GM18507 (cell line): Measurements from ENCODE around the gene EIF2AK2.
"Not testable (repeated sequence)": the region's sequence is repeated elsewhere in the genome, so short reads cannot be mapped to it uniquely, and the experiment has no call there.

Experiments
- DNase-seq: peaks from one replicate; pipeline ENCODE4 v3.0.0; 2011; ENCODE audit warnings: low read depth; ENCODE audit not compliant: insufficient read length; ENCODE audit errors: extremely low spot score
- FAIRE-seq: peaks from 2 replicates; lab custom pipeline; 2011; peaks lifted over from hg19 to GRCh38; lab: Jason Lieb, UNC

EIF2AK2 gene

DNA sequence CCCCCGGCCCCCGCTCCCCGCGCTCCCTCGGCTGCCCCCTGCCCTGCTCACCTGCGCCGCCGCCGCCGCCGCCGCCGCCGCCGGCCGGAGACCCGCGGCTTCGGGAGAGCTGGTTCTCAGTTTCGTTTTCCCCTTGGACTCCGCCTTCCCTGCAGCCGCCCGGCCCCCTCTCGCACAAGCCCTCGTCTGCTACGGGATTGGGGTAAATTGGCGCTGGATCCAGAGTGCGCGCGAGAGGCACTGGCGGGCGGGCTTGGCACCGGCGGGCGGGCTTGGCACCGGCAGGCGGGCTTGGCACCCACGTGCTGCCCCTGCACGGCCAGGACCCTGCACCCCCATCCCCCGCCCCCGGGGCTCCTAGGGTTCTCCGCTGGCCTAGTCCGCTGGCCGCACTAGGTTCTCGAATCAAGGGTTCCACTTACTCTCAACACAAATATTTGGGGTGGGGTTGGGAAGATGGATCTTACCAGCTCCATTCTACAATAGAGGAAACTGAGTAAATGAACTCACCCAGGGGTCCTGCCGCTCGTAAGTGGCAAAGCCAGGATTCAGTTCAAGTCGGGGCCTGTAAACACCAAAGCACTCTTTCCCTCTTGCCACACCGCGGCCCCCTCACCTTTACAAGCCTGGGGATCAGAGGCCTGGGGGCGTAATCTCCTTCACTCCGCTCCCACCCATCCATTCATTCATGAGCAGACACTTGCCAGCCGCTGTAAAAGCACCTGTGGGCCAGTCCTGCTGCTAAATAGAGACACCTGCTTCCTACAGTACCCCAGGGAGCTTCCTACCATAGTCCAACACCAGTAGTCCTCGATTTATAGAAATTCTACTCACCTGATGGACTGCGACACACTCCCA, at the start of gene EIF2AK2:
Gene EIF2AK2 (minus strand): TSS at position 124 of the 858 bp plus-strand sequence. CDS start 9,174 bp downstream, outside the sequence.
- FAIRE-seq (peak; percentile 79), DNase-seq (peak; percentile 94)

- FAIRE-seq (no peak), DNase-seq (no peak)
Observed at GRCh38 chr2:37205689-37206341, 49.0 kb upstream of the EIF2AK2 start.

DNA sequence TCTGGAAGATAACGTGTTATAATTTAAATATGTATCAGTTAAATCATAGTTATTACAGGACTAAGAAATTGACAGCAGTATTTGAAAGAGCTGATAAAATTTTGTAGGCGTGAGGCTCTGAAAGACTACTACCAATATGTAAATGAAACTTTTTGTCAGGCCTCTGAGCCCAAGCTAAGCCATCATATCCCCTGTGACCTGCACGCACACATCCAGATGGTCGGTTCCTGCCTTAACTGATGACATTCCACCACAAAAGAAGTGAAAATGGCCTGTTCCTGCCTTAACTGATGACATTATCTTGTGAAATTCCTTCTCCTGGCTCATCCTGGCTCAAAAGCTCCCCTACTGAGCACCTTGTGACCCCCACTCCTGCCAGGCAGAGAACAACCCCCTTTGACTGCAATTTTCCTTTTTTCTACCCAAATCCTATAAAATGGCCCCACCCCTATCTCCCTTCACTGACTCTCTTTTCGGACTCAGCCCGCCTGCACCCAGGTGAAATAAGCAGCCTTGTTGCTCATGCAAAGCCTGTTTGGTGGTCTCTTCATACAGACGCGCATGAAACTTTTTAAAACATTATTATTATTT, 48.4 kb upstream of the EIF2AK2 start:
- DNase-seq, FAIRE-seq: not testable (repeated sequence)

- no peak for FAIRE-seq
Observed at GRCh38 chr2:37203708-37204107, 46.9 kb upstream of the EIF2AK2 start.

GRCh38 chr2:37201766-37202165, 45.0 kb upstream of the EIF2AK2 start:
- DNase-seq, result no peak
- no peak for FAIRE-seq

More at GRCh38 chr2:37203708-37204107, 46.9 kb upstream of the EIF2AK2 start:
- no peak for DNase-seq

DNA sequence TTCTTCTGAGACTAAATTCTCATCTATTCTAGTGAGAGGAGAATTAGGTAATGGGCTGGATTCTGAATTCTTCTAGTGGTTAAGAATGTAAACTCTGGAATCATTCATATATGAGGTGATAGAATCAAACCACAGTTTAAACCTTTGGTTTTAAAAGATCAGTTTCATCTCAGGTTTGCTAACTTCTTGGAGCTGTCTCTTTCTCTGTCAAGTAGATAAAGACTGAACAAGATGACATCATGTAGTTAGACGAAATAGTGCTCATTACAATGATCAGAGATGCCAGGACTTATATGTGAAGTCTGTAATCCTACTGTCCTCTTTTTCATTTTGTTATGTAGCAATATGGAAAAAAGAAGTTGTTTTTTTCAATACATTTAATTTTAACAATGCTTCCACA, 44.4 kb upstream of the EIF2AK2 start:
- DNase-seq (no peak), FAIRE-seq (no peak)

- FAIRE-seq, result no peak
- DNase-seq, result no peak
Observed at GRCh38 chr2:37198681-37199065, 41.9 kb upstream of the EIF2AK2 start.

- peak; percentile 84 for DNase-seq
- peak; percentile 93 for FAIRE-seq
Observed at GRCh38 chr2:37196320-37197195, 39.8 kb upstream of the EIF2AK2 start, which contains the start of gene CEBPZOS. Gene CEBPZOS, plus strand, starts transcription at chr2:37196496. Its CDS starts 3,209 bp downstream, at chr2:37199705.

GRCh38 chr2:37195862-37196319, 39.1 kb upstream of the EIF2AK2 start:
- FAIRE-seq, result not testable (repeated sequence)

DNA sequence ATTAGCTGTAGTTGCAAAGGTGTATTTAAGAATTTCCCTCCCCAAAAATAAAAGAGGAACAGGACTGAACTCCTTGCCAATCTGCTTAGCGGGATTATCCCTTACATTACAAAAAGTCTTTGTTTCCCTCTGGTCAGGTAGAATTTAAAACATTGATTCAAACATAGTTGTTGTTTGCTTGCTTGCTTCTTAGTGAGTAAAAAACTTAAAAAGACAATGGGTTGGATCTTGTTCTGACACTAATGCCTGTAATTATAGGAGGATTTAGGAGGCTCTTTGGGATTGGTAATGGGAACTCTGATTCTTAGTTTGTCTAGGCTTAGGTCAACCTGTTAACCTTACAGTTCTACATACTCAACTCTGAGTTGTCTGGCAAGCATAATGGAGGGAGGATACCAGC, 35.8 kb upstream of the EIF2AK2 start:
- FAIRE-seq (no peak), DNase-seq (no peak)

More at GRCh38 chr2:37195862-37196319, 39.1 kb upstream of the EIF2AK2 start:
- not testable (repeated sequence) for DNase-seq

- no peak for FAIRE-seq
Observed at GRCh38 chr2:37191747-37192146, 35.0 kb upstream of the EIF2AK2 start.

GRCh38 chr2:37191253-37191652, 34.5 kb upstream of the EIF2AK2 start:
- FAIRE-seq (no peak), DNase-seq (no peak)

More at GRCh38 chr2:37191747-37192146, 35.0 kb upstream of the EIF2AK2 start:
- no peak for DNase-seq

GRCh38 chr2:37190290-37190689, 33.5 kb upstream of the EIF2AK2 start:
- no peak for FAIRE-seq
- DNase-seq, result no peak

DNA sequence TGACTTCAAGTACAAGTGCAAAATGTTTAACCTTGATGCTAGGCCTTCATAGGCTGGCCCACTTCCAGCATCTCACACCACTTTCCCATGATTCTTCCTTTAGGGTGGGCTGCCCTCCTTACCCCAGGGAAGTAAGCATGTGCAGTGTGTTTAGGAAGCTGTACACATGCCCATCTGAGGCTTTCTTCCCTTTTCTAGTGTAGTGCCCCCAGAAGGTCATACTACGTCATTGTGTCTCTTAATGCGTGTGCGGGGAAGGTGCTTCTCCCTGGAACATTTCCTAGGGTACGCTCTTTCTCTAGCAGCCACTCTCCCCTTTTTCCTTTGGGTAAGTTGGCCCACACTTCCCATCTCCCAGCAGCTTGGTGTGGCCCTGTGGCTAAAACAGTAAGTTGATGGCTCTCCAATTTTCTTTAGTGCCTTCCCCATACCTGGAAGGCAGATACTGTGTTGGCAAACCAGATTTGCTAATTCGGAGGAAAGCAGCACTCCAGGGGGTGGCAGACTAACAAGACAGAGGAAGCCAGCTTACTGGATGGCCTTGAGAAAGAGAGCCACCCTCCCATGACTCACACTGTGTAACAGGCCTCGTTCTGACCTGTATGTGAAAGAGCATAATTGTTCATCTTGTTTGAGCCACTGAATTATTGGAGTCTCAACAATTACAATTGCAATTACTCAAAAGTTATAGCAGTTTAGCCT, 32.8 kb upstream of the EIF2AK2 start:
- no peak for FAIRE-seq
- no peak for DNase-seq

DNA sequence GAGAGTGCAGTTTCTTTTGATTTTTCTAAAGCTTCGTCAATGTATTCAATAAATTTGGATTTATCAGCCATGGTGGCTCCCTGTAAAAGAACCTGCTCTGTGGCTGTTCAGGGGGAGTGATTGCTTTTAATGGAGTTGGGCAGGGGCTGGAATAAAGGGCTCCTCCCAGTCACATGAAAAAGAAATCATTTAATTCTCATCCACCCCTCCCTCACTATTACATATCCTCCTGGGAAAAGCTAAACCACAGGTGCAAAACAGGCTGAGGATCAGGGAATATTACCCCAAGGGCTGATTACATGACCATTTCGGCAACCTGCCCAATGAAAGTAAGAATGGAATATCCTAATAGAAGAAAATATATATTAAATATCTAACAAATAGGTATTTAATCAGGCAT, 31.8 kb upstream of the EIF2AK2 start, which contains the start of gene SULT6B1:
Gene SULT6B1 (minus strand): TSS at position 101 of the 400 bp plus-strand sequence. CDS start 30 bp downstream, at position 71.
- no peak for FAIRE-seq
- no peak for DNase-seq

- DNase-seq (no peak), FAIRE-seq (no peak)
Observed at GRCh38 chr2:37181726-37182684, 25.2 kb upstream of the EIF2AK2 start.

DNA sequence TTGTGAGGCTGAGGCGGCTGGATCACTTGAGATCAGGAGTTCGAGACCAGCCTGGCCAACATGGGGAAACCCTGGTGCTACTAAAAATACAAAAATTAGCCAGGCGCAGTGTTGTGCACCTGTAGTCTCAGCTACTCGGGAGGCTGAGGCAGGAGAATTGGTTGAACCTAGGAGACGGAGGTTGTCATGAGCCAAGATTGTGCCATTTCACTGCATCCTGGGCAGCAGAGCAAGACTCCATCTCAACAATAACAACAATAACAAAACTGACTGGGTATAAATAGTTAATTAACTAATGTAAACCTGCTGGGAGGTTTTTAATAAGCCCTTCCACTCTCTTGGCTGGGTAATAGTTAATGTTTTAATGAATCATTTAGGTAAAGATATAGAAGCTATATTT, 23.9 kb upstream of the EIF2AK2 start:
- DNase-seq, result no peak
- no peak for FAIRE-seq
